Smooth muscle cell of the brain vasculature (primary cell): ENCODE data around the gene FIBCD1.
"Not testable (repeated sequence)": the region's sequence is repeated elsewhere in the genome, so short reads cannot be mapped to it uniquely, and the experiment has no call there.

ENCODE experiments used
- DNase-seq: peaks from one replicate; pipeline ENCODE4 v3.0.0-alpha.2; 2012; ENCODE audit warnings: low read depth, low spot score

The FIBCD1 gene

GRCh38 chr9:130922893-130923610 is 16.0 kb downstream of the FIBCD1 start:
- no peak for DNase-seq

- no peak for DNase-seq
These were observed 16.8 kb downstream of the FIBCD1 start for GRCh38 chr9:130921989-130922892.

GRCh38 chr9:130921300-130921988 is 17.6 kb downstream of the FIBCD1 start:
- no peak for DNase-seq

- DNase-seq, result no peak
These were observed 18.2 kb downstream of the FIBCD1 start for GRCh38 chr9:130920762-130921299.

GRCh38 chr9:130920233-130920632 is 18.8 kb downstream of the FIBCD1 start:
- no peak for DNase-seq

- no peak for DNase-seq
These were observed 19.4 kb downstream of the FIBCD1 start for GRCh38 chr9:130919559-130920145.

GRCh38 chr9:130918826-130919558 is 20.1 kb downstream of the FIBCD1 start:
- no peak for DNase-seq

- no peak for DNase-seq
These were observed 20.8 kb downstream of the FIBCD1 start for GRCh38 chr9:130918101-130918825.

- no peak for DNase-seq
These were observed 21.7 kb downstream of the FIBCD1 start for GRCh38 chr9:130917168-130917960.

- no peak for DNase-seq
These were observed 24.0 kb downstream of the FIBCD1 start for GRCh38 chr9:130915096-130915447.

GRCh38 chr9:130914417-130915095 is 24.5 kb downstream of the FIBCD1 start:
- no peak for DNase-seq

- DNase-seq, result no peak
These were observed 25.2 kb downstream of the FIBCD1 start for GRCh38 chr9:130913599-130914416.

GRCh38 chr9:130912932-130913598 is 26.0 kb downstream of the FIBCD1 start:
- DNase-seq, result no peak

- no peak for DNase-seq
These were observed 27.6 kb downstream of the FIBCD1 start for GRCh38 chr9:130911254-130912049.

GRCh38 chr9:130910670-130911069 is 28.4 kb downstream of the FIBCD1 start:
- DNase-seq, result not testable (repeated sequence)

- not testable (repeated sequence) for DNase-seq
These were observed 29.0 kb downstream of the FIBCD1 start for GRCh38 chr9:130910041-130910440.
